ENCODE results near the gene PDE3B. TPM values are rescaled to one million over a fixed set of nuclear protein-coding genes. Genes with fewer than 3 reads are reported as not detected.
"Not testable (repeated sequence)": the region's sequence is repeated elsewhere in the genome, so short reads cannot be mapped to it uniquely, and the experiment has no call there.

The PDE3B gene
- polyA plus RNA-seq, 1 of the 3 experiments (the other 2 are of a cell fraction) = 0.26 TPM

DNA sequence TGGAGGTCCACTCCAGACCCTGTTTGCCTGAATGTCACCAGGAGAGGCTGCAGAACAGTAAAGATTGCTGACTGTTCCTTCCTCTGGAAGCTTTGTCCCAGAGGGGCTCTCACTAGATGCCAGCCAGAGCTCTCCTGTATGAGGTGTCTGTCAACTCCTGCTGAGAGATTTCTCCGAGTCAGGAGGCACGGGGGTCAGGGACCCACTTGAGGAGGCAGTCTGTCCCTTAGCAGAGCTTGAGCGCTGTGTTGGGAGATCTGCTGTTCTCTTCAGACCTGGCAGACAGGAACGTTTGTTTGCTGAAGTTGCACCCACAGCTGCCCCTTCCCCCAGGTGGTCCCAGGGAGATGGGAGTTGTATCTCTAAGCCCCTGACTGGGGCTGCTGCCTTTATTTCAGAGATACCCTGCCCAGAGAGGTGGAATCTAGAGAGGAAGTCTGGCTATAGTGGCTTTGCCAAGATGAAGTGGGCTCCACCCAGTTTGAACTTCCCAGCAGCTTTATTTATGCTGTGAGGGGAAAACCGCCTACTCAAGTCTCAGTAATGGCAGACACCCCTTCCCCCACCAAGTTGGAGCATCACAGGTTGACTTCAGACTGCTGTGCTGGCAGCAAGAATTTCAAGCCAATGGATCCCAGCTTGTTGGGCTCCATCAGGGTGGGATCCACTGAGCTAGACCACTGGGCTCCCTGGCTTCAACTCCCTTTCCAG, 99.4 kb downstream of the PDE3B start:
- Histone ChIP-seq H3K27ac (ENCODE audit: low read depth in 2 of 2, low read length in 1 of 2) (no peak overlapping the region), H3K4me2 (no peak overlapping the region), H3K9me3 (no peaks in the 10 kb centered on the region), H3K36me3 (replicated peaks in 1 of 2; ENCODE audit: control insufficient read depth in 1 of 2, insufficient read depth in 2 of 2, low read length in 1 of 2) (no peaks in the 10 kb centered on the region), H3K4me3 (ENCODE audit: low read depth in 2 of 2, low read length in 1 of 2) (no peak overlapping the region), H2AFZ (ENCODE audit: low read depth) (no peak overlapping the region), H3F3A (replicated peaks; ENCODE audit: insufficient read depth) (no peaks in the 10 kb centered on the region), H3K4me1 (ENCODE audit: control insufficient read depth in 1 of 2, insufficient read depth in 2 of 2, low read depth in 1 of 2, low read length in 1 of 2) (peaks cover 0 to 9% of the 10 kb centered on the region in 2 experiments; a peak in 2 of 4 replicates), H3K79me2 (ENCODE audit: insufficient read depth) (no peaks in the 10 kb centered on the region), H4K20me1 (ENCODE audit: insufficient read depth) (no peaks in the 10 kb centered on the region), H3K9me2 (no peaks in the 10 kb centered on the region), H3K27me3 (ENCODE audit: insufficient read depth) (no peaks in the 10 kb centered on the region), H3K9ac (no peak overlapping the region)
- 52% methylated on average over 5 of the region's 5 CpGs for WGBS (ENCODE audit: low lambda C conversion rate)
- ChIA-PET CTCF (interaction anchor here (1.9 kb wide), 1 partner anchor 19 kb away, joined by 6 read pairs; no protein-coding TSS in a partner anchor), POLR2A (no interaction called here)
- TF ChIP-seq, protein P1, sequence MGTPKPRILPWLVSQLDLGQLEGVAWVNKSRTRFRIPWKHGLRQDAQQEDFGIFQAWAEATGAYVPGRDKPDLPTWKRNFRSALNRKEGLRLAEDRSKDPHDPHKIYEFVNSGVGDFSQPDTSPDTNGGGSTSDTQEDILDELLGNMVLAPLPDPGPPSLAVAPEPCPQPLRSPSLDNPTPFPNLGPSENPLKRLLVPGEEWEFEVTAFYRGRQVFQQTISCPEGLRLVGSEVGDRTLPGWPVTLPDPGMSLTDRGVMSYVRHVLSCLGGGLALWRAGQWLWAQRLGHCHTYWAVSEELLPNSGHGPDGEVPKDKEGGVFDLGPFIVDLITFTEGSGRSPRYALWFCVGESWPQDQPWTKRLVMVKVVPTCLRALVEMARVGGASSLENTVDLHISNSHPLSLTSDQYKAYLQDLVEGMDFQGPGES (IDR thresholded peaks at IDR 0.05; ENCODE audit: low read depth, low read length) = no peak
- TF ChIP-seq, protein P2, sequence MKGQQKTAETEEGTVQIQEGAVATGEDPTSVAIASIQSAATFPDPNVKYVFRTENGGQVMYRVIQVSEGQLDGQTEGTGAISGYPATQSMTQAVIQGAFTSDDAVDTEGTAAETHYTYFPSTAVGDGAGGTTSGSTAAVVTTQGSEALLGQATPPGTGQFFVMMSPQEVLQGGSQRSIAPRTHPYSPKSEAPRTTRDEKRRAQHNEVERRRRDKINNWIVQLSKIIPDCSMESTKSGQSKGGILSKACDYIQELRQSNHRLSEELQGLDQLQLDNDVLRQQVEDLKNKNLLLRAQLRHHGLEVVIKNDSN (IDR thresholded peaks at IDR 0.05; ENCODE audit: borderline replicate concordance, low read depth) = no peak
- TF ChIP-seq, protein P3, sequence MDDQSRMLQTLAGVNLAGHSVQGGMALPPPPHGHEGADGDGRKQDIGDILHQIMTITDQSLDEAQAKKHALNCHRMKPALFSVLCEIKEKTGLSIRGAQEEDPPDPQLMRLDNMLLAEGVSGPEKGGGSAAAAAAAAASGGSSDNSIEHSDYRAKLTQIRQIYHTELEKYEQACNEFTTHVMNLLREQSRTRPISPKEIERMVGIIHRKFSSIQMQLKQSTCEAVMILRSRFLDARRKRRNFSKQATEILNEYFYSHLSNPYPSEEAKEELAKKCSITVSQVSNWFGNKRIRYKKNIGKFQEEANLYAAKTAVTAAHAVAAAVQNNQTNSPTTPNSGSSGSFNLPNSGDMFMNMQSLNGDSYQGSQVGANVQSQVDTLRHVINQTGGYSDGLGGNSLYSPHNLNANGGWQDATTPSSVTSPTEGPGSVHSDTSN (IDR thresholded peaks at IDR 0.05) = no peak
- no peak for TF ChIP-seq RCOR1 (IDR thresholded peaks at IDR 0.05; ENCODE audit: low read length)
- TF ChIP-seq NRF1 (IDR thresholded peaks at IDR 0.05; ENCODE audit: low read depth, low read length) = no peak
- no peak for TF ChIP-seq MEF2A (IDR thresholded peaks at IDR 0.05; ENCODE audit: borderline replicate concordance, low read depth)
- TF ChIP-seq RFX5 (IDR thresholded peaks at IDR 0.05; ENCODE audit: low read length) = no peak
- no peak for TF ChIP-seq ELF1 (IDR thresholded peaks at IDR 0.05)
- no peak for TF ChIP-seq SMC3 (IDR thresholded peaks at IDR 0.05; ENCODE audit: low read depth, low read length)
- TF ChIP-seq SIN3A (IDR thresholded peaks at IDR 0.05; ENCODE audit: borderline replicate concordance, low read depth, low read length) = no peak
- TF ChIP-seq, protein P4, sequence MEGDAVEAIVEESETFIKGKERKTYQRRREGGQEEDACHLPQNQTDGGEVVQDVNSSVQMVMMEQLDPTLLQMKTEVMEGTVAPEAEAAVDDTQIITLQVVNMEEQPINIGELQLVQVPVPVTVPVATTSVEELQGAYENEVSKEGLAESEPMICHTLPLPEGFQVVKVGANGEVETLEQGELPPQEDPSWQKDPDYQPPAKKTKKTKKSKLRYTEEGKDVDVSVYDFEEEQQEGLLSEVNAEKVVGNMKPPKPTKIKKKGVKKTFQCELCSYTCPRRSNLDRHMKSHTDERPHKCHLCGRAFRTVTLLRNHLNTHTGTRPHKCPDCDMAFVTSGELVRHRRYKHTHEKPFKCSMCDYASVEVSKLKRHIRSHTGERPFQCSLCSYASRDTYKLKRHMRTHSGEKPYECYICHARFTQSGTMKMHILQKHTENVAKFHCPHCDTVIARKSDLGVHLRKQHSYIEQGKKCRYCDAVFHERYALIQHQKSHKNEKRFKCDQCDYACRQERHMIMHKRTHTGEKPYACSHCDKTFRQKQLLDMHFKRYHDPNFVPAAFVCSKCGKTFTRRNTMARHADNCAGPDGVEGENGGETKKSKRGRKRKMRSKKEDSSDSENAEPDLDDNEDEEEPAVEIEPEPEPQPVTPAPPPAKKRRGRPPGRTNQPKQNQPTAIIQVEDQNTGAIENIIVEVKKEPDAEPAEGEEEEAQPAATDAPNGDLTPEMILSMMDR (IDR thresholded peaks at IDR 0.05) = no peak
- TF ChIP-seq TCF12 (IDR thresholded peaks at IDR 0.05) = no peak
- TF ChIP-seq TEAD4 (IDR thresholded peaks at IDR 0.05; ENCODE audit: borderline replicate concordance, insufficient read depth) = no peak
- TF ChIP-seq, protein P5, sequence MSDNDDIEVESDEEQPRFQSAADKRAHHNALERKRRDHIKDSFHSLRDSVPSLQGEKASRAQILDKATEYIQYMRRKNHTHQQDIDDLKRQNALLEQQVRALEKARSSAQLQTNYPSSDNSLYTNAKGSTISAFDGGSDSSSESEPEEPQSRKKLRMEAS (IDR thresholded peaks at IDR 0.05; ENCODE audit: low read depth) = no peak
- no peak for TF ChIP-seq GABPA (IDR thresholded peaks at IDR 0.05; ENCODE audit: low read depth)
- TF ChIP-seq GATA2 (CRISPR knock-in tag; IDR thresholded peaks at IDR 0.05) = no peak
- TF ChIP-seq FOSL2 (IDR thresholded peaks at IDR 0.05; ENCODE audit: borderline replicate concordance, low read depth) = no peak
- no peak for TF ChIP-seq POLR2AphosphoS5 (IDR thresholded peaks at IDR 0.05; ENCODE audit: low read depth, low read length)
- TF ChIP-seq TAF1 (IDR thresholded peaks at IDR 0.05; ENCODE audit: borderline replicate concordance, low read depth, low read length) = no peak
- DNase-seq = no peak

DNA sequence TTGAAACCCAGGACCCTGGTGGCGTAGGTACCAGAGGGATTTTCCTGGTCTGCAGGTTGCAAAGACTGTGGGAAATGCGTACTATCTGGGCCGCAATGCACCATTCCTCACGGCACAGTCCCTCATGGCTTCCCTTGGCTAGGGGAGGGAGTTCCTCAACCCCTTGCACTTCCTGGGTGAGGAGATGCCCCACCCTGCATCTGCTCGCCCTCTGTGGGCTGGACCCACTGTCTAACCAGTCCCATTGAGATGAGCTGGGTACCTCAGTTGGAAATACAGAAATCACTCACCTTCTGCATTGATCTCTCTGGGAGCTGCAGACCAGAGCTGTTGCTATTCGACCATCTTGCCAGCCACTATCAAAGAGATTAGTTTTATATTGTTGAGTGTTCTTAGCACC, 100.1 kb downstream of the PDE3B start:
- H3K27ac ChIP-seq (ENCODE audit: low read depth in 2 of 2, low read length in 1 of 2); H3K4me2 ChIP-seq; H3K9me3 ChIP-seq; H3K9ac ChIP-seq; H3K4me3 ChIP-seq (ENCODE audit: low read depth in 2 of 2, low read length in 1 of 2); H4K20me1 ChIP-seq (ENCODE audit: insufficient read depth); H2AFZ ChIP-seq (ENCODE audit: low read depth); DNase-seq; H3K9me2 ChIP-seq; H3K27me3 ChIP-seq (ENCODE audit: insufficient read depth); H3K79me2 ChIP-seq (ENCODE audit: insufficient read depth); H3F3A ChIP-seq (replicated peaks; ENCODE audit: insufficient read depth); POLR2A ChIA-PET; H3K36me3 ChIP-seq (replicated peaks in 1 of 2; ENCODE audit: control insufficient read depth in 1 of 2, insufficient read depth in 2 of 2, low read length in 1 of 2): not testable (repeated sequence)
- 51% methylated on average over 6 of the region's 6 CpGs for WGBS (ENCODE audit: low lambda C conversion rate)
- H3K4me1 ChIP-seq (ENCODE audit: control insufficient read depth in 1 of 2, insufficient read depth in 2 of 2, low read depth in 1 of 2, low read length in 1 of 2) = peaks cover 0 to 12% of the 10 kb centered on the region in 2 experiments; a peak in 2 of 4 replicates
- CTCF ChIA-PET = interaction anchor here (1.9 kb wide), 1 partner anchor 18 kb away, joined by 6 read pairs; no protein-coding TSS in a partner anchor

Data from SK-N-SH (cell line).